GM10248 (cell line): ENCODE data around the gene STOX2.
"Not testable (repeated sequence)": the region's sequence is repeated elsewhere in the genome, so short reads cannot be mapped to it uniquely, and the experiment has no call there.

Experiments used
- CTCF ChIA-PET: fragments of 300-600 bp; sonication (Branson Sonifier 250); formaldehyde crosslinking; extraction: SDS; loops from one replicate; lab custom pipeline; 2021; ENCODE audit warnings: antibody characterized with exemption; lab: Yijun Ruan, JAX
- POLR2A ChIA-PET: fragments of 350-650 bp; sonication (Branson Sonifier 250); formaldehyde crosslinking; extraction: SDS; loops from one replicate; lab custom pipeline; 2020; ENCODE audit warnings: antibody characterized with exemption; lab: Yijun Ruan, JAX
- DNase-seq: peaks from one replicate; pipeline ENCODE4 v3.0.0; 2012; ENCODE audit errors: extremely low spot score
- CTCF ChIP-seq: IDR thresholded peaks from 2 replicates; pipeline ENCODE4 v1.5.1; 2012; ENCODE audit warnings: mild to moderate bottlenecking, low read depth; ENCODE audit errors: extremely low read depth, missing control alignments, control extremely low read depth

STOX2 gene

GRCh38 chr4:183950536-183950935 lies 45.4 kb downstream of the STOX2 start:
- TF ChIP-seq CTCF, result no peak
- no peak for DNase-seq
- CTCF ChIA-PET, result interaction anchor here (1.0 to 1.3 kb wide), 2 partner anchors 9 to 10 kb away, joined by 4 read pairs; no protein-coding TSS in a partner anchor
- POLR2A ChIA-PET, result no interaction called here

GRCh38 chr4:183952652-183953051 lies 47.5 kb downstream of the STOX2 start:
- DNase-seq, CTCF ChIA-PET, POLR2A ChIA-PET: not testable (repeated sequence)

GRCh38 chr4:183959319-183960045 lies 54.4 kb downstream of the STOX2 start:
- no peak for DNase-seq
- ChIA-PET CTCF (interaction anchor here (1.0 to 1.5 kb wide), 3 partner anchors 9 to 22 kb away, joined by 3 to 4 read pairs (median 3); no protein-coding TSS in a partner anchor), POLR2A (no interaction called here)
- TF ChIP-seq CTCF, result no peak

- DNase-seq, result no peak
- TF ChIP-seq CTCF, result no peak
- ChIA-PET CTCF (interaction anchor here (1.0 to 1.5 kb wide), 3 partner anchors 10 to 30 kb away, joined by 3 to 4 read pairs (median 4); no protein-coding TSS in a partner anchor), POLR2A (no interaction called here)
These were observed 54.9 kb downstream of the STOX2 start for GRCh38 chr4:183960046-183960420.

GRCh38 chr4:183960962-183961541 lies 55.9 kb downstream of the STOX2 start:
- no peak for DNase-seq
- TF ChIP-seq CTCF, result no peak
- POLR2A ChIA-PET, result no interaction called here
- CTCF ChIA-PET, result interaction anchor here (1.0 to 1.5 kb wide), 3 partner anchors 11 to 31 kb away, joined by 3 to 4 read pairs (median 4); no protein-coding TSS in a partner anchor

- POLR2A ChIA-PET, result no interaction called here
- TF ChIP-seq CTCF, result no peak
- CTCF ChIA-PET, result interaction anchor here (1.0 kb wide), 1 partner anchor 23 kb away, joined by 3 read pairs; no protein-coding TSS in a partner anchor
- no peak for DNase-seq
These were observed 56.7 kb downstream of the STOX2 start for GRCh38 chr4:183961795-183962194.

- no peak for TF ChIP-seq CTCF
- no peak for DNase-seq
- CTCF ChIA-PET, result no interaction called here
- POLR2A ChIA-PET, result no interaction called here
These were observed 57.3 kb downstream of the STOX2 start for GRCh38 chr4:183962419-183962818.
